Measurements from ENCODE around the gene MPZL2.

MPZL2 gene

DNA sequence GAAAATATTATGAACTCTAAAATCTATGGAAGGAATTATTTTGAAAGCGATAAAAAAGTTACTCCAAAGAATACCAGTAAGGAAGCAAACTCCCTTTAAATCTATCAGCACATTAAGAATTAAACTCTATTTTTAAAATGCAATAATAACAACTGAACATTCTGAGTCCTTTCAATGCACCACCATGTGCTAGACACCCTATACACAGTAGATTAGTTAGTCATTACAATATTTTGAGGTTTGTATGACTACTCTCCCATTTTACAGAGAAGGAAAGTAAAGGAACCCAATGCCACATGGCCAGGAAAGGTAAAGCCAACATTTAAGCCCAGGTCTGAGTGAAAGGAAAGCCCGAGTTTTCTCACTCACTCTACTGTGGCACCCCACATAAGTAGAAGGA lies 57.0 kb downstream of the MPZL2 start:
- no peak for DNase-seq (ENCODE audit: low read depth)
- no peak overlapping the region for H3K4me3 ChIP-seq (ENCODE audit: low read depth, low read length)

DNA sequence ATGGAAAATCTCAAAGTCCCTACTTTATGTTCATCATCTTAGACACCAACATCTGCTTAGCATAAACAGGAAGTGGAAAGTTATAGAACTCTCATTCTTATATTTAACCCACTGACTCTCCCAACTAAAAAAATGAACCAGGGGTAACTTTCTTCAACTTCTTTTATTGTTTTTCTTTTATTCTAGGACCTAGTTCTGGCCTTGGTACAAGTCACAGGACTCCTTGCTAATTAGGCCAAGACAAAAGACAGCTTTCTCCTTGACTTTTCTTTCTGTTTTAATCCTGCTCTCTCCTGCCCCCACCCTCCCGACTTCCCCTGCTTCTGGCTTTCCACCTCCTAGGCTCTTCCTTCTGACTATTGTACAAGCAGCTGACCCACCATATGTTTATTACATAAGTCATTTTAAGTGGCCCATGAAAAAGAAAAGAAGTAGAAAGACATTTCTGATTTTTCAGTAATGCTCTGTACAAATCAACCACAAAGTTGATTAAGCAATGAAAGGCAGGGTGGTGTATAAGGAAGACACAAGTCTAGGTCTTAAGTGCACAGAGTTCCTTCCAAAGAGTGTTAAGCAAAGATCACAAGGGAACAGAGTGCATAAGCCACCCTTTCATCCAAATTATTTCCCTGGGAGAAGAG lies 57.6 kb downstream of the MPZL2 start:
- no peak overlapping the region for H3K4me3 ChIP-seq (ENCODE audit: low read depth, low read length)
- DNase-seq (ENCODE audit: low read depth) = no peak

DNA sequence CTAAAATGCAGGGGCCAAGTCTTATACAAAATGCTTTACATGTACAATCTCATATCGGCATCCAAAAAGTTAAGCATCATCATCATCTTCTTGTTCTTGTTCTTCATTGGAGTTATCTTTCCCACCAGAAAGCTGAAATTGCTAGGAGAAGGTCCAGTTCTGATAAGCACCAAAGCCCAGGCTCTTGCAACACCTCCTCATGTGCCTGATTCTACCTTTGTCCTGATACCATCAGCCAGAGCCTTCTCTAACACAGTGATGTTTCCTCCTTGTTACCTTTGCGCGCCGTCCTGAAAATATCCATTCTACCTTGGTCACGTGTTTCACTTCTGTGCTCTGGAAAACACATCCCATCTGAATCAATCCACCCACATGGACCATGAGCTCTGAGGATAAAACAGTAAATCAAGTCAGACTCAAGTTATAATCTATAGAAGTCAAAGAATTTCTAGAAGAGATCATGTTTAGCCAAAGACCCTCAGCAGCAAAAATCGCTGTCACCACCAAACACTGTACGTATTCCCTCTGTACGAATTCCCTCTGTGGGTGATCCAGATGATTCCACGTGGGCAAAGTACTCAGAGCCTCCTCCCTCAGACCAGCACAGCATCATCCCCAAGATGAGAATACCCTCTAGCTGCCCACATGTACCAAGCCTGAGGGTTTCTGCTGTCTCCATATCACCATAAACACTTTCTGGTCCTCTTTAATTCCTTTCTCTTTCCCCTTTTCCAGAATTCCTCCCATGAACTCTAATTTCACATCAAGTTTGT lies 58.3 kb downstream of the MPZL2 start:
- H3K4me3 ChIP-seq (ENCODE audit: low read depth, low read length) = no peak overlapping the region
- no peak for DNase-seq (ENCODE audit: low read depth)
